GM18499 (cell line): ENCODE data around the gene ABTB2.

Experiments
- ATAC-seq: cut with Tn5 transposase; IDR thresholded peaks from one replicate; pipeline ENCODE4 v1.9.1; 2021; ENCODE audit warnings: moderate number of reproducible peaks; ENCODE audit not compliant: insufficient read depth, unreplicated experiment

ABTB2 gene

GRCh38 chr11:34323601-34324000, 34.2 kb downstream of the ABTB2 start:
- ATAC-seq, result no peak

GRCh38 chr11:34318111-34319037, 39.4 kb downstream of the ABTB2 start:
- no peak for ATAC-seq

- ATAC-seq, result no peak
Measured at GRCh38 chr11:34317666-34318065, 40.1 kb downstream of the ABTB2 start.

- ATAC-seq, result no peak
Measured at GRCh38 chr11:34317036-34317360, 40.8 kb downstream of the ABTB2 start.

GRCh38 chr11:34316347-34317035, 41.3 kb downstream of the ABTB2 start:
- ATAC-seq, result no peak

GRCh38 chr11:34315394-34315793, 42.4 kb downstream of the ABTB2 start:
- ATAC-seq, result no peak

GRCh38 chr11:34314936-34315335, 42.9 kb downstream of the ABTB2 start:
- no peak for ATAC-seq

- no peak for ATAC-seq
Measured at GRCh38 chr11:34314176-34314575, 43.6 kb downstream of the ABTB2 start.

GRCh38 chr11:34313099-34313517, 44.7 kb downstream of the ABTB2 start:
- no peak for ATAC-seq

GRCh38 chr11:34311126-34311525, 46.7 kb downstream of the ABTB2 start:
- no peak for ATAC-seq

- ATAC-seq, result no peak
Measured at GRCh38 chr11:34309965-34310364, 47.8 kb downstream of the ABTB2 start.

GRCh38 chr11:34308913-34309585, 48.8 kb downstream of the ABTB2 start:
- no peak for ATAC-seq

- no peak for ATAC-seq
Measured at GRCh38 chr11:34308049-34308912, 49.5 kb downstream of the ABTB2 start.

GRCh38 chr11:34305780-34306179, 52.0 kb downstream of the ABTB2 start:
- ATAC-seq, result no peak

- no peak for ATAC-seq
Measured at GRCh38 chr11:34305193-34305592, 52.6 kb downstream of the ABTB2 start.

- ATAC-seq, result no peak
Measured at GRCh38 chr11:34303028-34303570, 54.7 kb downstream of the ABTB2 start.

GRCh38 chr11:34302046-34302921, 55.5 kb downstream of the ABTB2 start:
- ATAC-seq, result peak; percentile 76

- ATAC-seq, result no peak
Measured at GRCh38 chr11:34300926-34301295, 56.9 kb downstream of the ABTB2 start.
